Measurements from ENCODE around the gene SH2B3.

- TF ChIP-seq, protein P1, sequence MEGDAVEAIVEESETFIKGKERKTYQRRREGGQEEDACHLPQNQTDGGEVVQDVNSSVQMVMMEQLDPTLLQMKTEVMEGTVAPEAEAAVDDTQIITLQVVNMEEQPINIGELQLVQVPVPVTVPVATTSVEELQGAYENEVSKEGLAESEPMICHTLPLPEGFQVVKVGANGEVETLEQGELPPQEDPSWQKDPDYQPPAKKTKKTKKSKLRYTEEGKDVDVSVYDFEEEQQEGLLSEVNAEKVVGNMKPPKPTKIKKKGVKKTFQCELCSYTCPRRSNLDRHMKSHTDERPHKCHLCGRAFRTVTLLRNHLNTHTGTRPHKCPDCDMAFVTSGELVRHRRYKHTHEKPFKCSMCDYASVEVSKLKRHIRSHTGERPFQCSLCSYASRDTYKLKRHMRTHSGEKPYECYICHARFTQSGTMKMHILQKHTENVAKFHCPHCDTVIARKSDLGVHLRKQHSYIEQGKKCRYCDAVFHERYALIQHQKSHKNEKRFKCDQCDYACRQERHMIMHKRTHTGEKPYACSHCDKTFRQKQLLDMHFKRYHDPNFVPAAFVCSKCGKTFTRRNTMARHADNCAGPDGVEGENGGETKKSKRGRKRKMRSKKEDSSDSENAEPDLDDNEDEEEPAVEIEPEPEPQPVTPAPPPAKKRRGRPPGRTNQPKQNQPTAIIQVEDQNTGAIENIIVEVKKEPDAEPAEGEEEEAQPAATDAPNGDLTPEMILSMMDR (IDR thresholded peaks at IDR 0.05) = no peak
- no peak for TF ChIP-seq POLR2AphosphoS5 (IDR thresholded peaks at IDR 0.05)
These were observed 7.8 kb downstream of the SH2B3 start for GRCh38 chr12:111413442-111414086.

Data from esophagus muscularis mucosa (tissue), 3 donors.